GDM1 (cell line): ENCODE results near the gene MCF2L.

Experiments
- DNase-seq: peaks from one replicate; lab custom pipeline; 2025; lab: John Stamatoyannopoulos, UW

The MCF2L gene

DNA sequence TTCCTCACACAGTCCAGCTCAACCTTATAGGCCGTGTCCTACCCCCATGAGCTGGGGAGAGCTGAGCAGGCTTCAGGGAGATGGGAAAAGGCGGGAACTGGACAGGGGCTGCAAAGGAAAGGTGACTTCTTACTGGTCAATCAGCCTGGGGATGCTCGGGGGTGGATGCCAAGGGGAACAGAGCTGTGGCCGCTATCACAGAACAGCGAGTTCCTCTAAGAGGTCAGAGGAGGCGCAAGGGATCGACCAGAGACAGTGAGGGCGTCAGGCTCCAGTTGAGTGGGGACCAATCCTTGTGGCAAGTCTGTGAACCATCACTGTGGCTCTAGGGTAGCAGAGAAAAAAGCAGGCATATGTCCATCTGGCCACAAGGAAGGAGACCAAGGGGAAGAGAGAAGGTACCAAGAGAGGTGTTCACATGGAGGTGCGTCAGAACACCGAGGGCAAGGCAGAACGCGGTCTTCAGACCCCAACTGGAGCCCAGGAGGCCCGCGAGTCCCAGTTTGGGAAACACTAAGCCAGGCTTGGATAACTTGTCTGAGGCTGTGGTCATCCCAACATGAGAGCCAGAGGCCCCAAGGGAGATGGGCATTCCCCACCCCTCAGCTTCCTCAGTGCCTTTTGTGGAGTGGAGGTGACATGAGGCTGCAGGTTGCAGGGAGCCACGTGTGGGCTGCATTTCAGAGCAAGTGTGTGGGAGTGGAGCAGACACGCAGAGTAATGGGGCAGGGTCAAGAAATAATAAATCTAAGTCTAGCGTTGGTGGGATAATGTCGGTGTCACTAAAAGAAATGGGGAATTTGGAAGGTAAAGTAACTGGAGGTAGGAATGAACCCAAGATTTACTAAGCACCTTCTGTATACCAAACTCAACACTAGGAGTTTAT is 157.5 kb downstream of the MCF2L start:
- no peak for DNase-seq

DNA sequence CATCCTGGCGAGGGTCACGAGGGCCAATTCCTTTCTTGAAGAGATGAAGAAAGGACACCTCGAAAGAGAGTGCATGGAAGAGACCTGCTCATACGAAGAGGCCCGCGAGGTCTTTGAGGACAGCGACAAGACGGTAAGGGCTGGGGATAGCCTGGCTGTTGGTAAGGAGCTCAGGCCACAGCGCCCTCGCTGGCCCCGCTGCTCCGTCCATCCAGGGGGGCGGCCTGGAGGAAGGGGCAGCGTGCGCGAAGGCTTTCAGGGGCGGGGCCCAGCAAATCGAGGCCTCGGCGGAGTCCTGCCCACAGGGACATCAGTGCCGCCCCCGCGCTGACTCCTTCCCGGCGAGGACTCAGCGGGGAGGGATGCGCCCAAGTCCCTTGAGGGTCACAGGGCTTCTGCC is 160.5 kb downstream of the MCF2L start:
- no peak for DNase-seq

DNA sequence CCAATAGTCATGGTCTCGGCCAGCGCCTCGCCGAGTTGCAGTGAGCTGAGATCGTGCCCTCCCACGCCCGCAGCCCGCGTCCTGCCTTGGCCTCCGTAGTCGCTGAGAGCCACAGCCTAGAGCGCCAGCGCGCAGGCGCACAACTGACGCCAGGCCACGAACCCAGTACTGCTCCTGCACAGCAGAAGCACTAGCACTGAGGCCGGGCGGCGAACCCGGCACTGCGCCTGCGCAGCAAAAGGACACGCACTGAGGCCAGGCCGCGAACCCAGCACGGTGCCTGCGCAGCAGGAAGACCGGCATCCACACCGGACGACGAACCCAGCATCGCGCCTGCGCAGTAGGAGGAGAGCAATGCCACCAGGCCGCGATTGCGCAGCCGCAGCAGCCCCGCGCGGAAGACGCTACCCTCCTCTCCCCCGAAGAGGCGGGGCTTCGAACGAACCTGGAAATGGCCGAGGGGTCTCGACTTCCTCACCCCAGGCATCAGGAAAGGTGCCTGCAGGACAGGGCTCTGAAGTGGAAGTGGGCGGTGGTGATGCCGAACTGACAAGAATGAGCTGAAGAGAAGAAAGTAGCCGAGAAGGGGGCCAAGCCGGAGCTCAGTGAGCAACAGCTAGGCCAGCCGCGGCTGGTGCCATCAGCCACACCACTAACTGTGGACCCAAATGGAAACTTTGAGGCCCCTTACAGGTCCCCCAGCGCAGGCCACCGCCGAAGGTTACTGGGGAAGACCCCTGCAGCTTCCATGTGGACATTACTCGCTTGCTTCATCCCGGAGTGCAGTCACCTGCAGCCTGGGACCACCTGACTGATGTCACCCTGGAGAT is 161.1 kb downstream of the MCF2L start:
- no peak for DNase-seq

DNA sequence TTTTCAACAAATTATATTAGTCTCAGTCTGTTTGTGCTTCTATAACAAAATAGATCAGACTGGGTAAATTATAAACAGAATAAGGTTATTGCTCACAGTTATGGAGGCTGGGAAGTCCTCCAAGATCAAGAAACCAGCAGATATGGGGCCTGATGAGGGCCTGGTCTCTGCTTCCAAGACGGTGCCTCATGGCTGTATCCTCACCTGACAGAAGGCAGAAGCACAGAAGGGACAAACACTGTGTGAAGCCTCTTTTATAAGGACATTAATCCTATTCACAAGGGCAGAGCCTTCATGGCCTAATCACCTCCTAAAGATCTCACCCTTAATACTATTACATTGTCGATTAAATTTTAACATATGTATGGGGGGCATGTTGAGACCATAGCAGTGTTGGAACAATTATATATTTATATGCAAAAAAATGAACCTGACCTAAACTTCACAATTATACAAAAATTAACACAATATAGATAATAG is 166.3 kb downstream of the MCF2L start:
- DNase-seq = no peak

DNA sequence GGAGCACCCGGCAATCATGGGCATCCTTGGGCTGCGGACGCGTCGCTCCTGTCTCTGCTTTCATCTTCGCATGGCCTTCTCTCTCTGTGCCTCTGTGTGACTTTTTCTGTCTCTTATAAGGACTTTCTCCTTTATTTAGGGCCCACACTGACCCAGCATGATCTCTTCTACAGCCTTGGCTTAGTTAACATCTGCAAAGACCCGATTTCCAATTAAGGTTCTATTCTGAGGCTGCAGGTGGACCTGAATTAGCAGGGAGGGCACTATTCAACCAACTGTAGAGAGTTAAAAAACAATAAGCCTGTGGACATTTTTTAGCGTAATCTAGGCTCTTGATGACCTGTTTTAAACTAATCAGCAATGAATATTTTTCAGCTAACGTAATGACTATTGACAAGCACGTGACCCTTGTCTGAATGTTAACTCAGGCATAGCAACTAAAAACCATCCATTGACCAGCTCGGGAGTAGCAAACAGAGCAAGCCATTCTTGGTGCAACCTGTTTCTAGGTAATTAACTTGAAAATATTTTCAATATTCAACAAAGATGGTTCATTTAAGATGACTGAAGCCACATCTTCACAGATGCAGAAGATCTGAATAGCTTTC is 168.8 kb downstream of the MCF2L start:
- DNase-seq = no peak

DNA sequence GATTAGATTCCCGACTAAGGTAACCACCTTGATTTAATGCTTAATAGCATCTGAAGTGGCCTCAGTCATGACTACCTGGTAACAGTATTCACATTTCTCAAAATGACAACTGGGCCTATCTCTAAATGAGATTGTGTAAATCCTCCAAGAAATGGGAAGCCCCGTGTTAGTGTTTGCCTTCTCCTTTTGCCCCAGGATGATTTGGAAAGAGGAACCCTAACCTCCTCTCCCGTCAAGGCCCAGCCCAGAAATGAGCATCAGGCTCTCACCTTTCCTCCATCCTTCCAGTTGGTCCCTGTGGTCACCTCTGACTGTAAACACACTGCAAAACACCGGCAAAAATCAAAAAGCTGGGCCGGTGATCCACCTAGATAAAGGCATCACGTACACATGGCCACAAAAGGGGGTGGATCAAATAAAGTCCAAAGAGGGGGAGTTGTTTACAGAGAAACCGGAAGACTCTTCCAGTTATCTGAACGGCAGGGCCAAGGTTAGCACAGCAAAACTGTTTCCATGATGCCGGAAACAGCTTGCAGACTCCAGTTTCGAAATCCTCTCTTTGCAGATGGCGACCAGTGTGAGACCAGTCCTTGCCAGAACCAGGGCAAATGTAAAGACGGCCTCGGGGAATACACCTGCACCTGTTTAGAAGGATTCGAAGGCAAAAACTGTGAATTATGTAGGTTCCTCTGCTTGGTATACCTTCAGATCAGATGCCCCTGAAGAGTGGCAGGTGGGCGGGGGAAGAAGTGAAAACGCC is 170.0 kb downstream of the MCF2L start:
- no peak for DNase-seq

DNA sequence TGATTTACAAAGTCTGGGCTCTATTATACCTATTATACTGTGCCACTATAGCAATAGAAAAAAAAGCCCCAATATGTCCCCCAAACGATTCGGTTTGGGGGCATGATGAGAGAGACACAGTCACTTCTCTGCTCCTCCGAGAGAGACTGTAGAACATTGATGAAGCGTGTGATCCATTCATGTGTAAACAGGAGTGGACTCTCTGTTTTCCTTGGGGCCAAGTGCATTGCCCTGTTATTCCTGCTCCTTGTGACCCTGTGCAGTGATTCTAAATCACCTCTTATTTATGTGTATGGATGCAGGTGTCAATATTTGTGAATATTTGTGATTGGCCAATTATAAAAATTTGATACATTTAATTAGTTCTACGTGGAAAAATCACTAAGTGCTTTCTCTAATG is 170.6 kb downstream of the MCF2L start:
- DNase-seq = no peak

DNA sequence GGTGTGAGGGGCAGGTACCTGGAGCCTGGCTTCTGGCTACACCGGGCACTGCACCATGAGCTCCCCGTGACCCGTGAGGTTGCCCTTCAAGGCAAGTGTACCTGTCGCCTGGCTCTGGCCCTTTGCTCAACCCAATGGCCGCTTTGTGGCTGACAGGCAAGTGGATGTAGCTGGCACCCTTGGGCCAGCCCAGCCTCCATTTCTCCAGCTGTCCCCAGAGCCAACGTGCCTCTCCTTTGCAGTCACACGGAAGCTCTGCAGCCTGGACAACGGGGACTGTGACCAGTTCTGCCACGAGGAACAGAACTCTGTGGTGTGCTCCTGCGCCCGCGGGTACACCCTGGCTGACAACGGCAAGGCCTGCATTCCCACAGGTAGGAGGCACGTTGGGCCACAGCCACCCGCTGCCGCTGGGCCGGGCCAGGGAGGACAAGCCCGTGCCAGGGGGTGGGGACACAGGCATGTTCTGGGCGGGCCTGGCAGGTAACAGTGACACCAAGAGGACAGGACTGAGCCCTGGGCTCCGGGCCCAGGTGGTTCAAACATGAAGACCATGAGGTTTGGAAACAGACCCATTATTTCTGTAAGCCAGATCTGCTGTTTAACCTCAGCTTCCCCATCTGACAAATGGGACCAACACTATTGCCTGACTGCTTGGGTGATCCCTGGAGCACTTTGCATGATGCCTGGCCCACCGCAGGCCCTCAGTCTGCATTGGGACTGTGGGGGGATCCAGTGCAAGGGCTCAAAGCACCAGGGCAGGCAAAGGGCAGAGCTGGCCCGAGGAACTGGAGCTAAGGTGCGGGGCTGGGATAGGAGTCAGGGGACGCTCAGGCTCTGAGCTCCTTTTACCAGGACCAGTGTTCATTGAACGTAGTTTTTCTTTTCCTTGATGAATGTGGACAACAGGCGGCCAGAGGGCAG is 171.9 kb downstream of the MCF2L start:
- no peak for DNase-seq

DNA sequence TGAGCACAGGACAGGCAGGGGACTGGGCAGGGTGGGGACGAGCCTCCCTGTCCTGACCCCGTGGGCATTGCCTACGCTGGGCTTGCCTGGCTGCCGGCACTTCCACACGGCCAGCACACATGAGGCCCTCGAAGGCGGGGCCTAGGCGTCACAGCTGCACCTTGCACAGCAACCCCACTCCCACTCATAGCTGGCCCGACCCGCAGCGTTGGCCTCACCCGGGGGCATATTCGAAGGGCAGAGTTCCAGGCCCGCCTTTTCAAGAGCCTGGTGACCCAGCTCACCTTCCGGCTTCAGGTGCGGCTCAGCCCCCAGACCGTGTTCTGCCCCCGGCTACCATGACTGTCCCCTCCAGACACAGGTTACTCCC is 172.6 kb downstream of the MCF2L start:
- no peak for DNase-seq

DNA sequence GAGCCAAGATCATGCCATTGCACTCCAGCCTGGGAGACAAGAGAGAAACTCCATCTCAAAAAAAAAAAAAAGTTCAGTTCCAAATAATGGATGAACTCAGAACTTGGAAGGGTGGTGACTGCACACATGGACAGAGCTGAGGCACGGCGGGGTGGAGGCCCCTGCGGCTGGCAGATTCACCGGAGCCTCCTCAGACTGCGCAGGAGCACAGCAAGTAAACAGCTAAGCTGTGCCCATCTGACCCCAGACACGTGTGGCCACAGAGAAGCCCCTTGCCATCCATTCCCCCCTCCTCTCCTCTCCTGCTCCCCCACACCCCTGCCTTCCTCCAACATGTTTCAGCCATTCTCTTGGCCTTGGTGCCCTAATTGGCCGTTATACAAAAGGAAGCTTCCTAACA is 173.9 kb downstream of the MCF2L start:
- DNase-seq = no peak

DNA sequence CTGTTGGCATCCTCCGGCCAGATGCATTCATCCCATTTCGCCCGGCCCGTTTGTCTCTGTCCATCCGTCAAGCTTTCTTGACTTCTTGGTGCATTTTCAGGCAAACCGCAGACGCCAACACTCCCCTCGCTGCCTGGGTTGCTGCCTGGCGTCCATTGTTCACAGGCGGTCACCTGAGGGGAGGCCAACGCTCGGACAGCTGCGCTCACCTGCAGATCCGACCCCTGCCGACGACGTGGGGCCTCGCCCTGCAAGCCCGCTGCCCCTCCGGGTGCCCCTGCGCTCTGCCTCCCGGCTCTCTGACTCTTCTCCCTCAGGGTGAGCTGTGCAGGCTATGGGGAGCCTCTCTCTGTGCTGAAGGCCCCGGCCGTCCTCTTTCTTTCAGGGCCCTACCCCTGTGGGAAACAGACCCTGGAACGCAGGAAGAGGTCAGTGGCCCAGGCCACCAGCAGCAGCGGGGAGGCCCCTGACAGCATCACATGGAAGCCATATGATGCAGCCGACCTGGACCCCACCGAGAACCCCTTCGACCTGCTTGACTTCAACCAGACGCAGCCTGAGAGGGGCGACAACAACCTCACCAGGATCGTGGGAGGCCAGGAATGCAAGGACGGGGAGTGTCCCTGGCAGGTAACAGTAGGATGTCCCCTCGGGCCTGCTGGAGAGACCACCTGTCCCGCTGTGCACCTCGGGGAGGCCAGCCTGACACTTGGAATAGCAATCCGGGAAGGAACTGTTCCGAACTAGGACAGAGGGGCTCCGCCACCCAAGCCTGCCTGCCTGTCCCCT is 174.6 kb downstream of the MCF2L start:
- no peak for DNase-seq

DNA sequence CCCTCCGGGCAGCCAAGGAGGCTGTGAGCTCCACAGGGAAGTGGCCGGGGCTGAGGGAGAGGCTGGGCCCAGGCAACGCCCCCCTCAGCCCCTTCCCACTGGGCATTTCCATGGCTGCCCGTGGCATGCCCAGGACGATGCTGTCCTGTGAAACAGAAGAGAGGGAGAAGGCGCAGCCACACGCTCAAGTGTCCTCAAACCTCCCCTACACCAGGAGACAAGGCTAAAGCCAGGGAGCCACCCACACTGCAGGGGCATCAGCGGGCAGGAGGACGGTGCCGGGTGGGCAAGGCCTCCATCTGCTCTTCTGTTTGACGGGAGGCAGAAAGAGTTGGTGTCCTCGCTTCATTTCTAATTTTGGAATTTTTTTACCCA is 175.2 kb downstream of the MCF2L start:
- no peak for DNase-seq

DNA sequence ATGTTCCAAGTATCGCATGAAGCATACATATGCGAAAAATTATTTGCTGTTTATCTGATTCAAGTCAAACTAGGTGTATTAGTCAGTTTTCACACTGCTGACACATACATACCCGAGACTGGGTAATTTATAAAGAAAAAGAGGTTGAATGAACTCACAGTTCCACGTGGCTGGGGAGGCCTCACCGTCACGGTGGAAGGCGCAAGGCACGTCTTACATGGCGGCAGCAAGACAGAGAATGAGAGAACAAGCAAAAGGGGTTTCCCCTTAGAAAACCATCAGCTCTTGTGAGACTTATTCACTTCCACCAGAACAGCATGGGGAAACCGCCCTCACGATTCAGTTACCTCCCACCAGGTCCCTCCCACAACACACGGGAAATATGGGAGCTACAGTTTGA is 176.5 kb downstream of the MCF2L start:
- DNase-seq = no peak

DNA sequence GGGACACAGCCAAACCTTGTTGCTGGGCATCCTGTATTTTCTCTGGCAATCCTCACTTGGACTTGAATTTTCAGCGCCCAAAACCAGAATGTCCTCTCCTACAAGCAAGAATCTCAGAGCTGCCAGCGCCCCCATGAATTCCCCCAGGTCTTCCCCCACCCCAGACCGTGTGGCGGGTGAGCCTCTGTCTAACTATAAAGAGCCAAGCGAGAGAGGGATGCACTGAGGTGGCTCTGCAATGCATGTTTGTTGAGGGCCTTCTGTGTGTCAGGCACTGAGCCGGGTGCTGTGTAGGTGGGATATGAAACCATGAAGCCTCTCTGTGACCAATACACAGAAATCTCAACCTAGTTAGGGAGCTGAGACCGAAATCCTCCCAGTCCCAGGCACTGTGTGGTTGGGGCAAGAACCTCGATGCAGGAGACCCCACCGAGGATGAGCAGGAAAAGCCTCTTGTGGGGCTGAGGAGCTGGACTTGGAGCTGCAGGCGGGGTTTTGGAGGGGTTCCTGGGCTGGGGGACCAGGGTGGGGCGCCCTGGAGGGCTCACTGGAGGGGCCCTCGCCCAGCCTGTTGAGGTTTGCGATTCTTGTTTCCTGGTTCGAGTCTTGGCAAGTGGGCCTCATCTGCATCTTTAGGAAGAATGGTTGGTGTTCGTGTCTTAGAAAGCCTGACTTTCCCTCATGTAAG is 177.0 kb downstream of the MCF2L start:
- DNase-seq = no peak

DNA sequence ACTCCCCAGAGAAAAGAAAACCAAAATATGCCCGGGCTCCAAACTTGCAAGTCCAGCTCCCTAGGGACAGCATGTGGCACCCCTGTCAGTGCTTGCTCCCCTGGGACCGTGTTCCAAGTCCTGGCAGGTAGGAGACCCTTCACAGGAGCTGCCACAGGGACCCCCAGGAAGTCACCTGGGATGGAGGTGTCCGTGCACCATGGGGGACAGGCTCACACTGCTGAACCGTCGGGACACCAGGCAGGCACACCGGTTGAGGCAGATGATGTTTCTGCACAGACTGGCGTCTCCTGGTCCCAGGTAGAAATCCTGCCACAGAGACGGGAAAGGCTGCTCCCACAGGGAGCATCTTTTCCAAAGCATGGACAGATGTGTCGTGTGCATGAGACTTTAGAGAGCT is 177.7 kb downstream of the MCF2L start:
- DNase-seq = no peak

DNA sequence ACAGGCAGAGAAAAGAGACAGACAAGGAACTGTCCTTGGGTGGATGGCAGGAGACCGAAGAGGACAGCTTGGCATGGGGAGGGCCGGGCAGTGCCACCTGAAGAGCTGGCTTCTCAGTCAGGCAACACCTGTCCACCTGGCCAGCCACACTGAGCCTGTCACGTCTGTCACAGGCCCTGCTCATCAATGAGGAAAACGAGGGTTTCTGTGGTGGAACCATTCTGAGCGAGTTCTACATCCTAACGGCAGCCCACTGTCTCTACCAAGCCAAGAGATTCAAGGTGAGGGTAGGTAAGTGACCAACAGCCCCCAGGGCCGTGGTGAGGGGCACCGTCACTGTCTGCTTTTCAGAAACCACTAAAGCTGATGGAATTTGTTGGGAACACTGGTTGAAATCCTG is 178.2 kb downstream of the MCF2L start:
- DNase-seq = no peak

DNA sequence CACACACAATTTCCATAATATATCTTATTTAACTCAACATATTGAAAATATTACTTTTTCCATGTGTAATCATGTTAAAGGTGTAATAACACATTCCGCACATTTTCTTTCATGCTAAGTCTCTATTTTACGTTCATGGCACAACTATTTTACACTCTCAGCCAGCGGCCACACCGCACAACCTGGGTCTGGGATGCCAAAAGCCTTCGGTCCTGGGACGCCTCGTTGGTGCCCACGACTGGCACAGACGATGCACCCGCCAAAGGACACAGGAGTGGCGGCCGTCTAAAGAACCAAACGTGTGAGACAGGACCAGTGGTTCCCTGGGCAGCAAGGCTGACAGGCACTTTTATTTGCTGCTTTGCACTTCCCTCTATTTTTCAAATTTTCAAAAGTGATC is 179.4 kb downstream of the MCF2L start:
- DNase-seq = no peak

DNA sequence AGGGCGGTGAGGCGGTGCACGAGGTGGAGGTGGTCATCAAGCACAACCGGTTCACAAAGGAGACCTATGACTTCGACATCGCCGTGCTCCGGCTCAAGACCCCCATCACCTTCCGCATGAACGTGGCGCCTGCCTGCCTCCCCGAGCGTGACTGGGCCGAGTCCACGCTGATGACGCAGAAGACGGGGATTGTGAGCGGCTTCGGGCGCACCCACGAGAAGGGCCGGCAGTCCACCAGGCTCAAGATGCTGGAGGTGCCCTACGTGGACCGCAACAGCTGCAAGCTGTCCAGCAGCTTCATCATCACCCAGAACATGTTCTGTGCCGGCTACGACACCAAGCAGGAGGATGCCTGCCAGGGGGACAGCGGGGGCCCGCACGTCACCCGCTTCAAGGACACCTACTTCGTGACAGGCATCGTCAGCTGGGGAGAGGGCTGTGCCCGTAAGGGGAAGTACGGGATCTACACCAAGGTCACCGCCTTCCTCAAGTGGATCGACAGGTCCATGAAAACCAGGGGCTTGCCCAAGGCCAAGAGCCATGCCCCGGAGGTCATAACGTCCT is 180.0 kb downstream of the MCF2L start:
- no peak for DNase-seq
